GM23248 (cell line): Measurements from ENCODE around the gene UBE3A. TPM values are rescaled to one million over a fixed set of nuclear protein-coding genes. Genes with fewer than 3 reads are reported as not detected.

Experiments
- DNase-seq: peaks from one replicate; pipeline ENCODE4 v3.0.0-alpha.2; 2015
- H2AFZ ChIP-seq: fragments of 200-600 bp; sonication (generic); 2 replicates; pipeline ENCODE4 v1.6.1; 2016; ENCODE audit warnings: antibody characterized with exemption
- H3F3A ChIP-seq: fragments of 200-600 bp; sonication (generic); 2 replicates; pipeline ENCODE4 v1.6.1; 2016; ENCODE audit warnings: mild to moderate bottlenecking, antibody characterized with exemption, mixed run types; ENCODE audit not compliant: insufficient read depth
- H3K27ac ChIP-seq: fragments of 200-600 bp; sonication (generic); 2 replicates; pipeline ENCODE4 v1.5.1; 2016; ENCODE audit warnings: mild to moderate bottlenecking
- H3K27me3 ChIP-seq: fragments of 200-600 bp; sonication (generic); replicated peaks from 2 replicates; pipeline ENCODE4 v1.6.1; 2016; ENCODE audit warnings: mild to moderate bottlenecking; ENCODE audit not compliant: insufficient read depth
- H3K36me3 ChIP-seq: fragments of 200-600 bp; sonication (generic); 2 replicates; pipeline ENCODE4 v1.6.1; 2016; ENCODE audit warnings: low read depth, mild to moderate bottlenecking
- H3K4me1 ChIP-seq: fragments of 200-600 bp; sonication (generic); 2 replicates; pipeline ENCODE4 v1.6.1; 2016; ENCODE audit warnings: mild to moderate bottlenecking; ENCODE audit not compliant: insufficient read depth
- H3K4me2 ChIP-seq: fragments of 200-600 bp; sonication (generic); one replicate; pipeline ENCODE4 v1.6.1; 2016; ENCODE audit warnings: mild to moderate bottlenecking; ENCODE audit not compliant: unreplicated experiment
- H3K4me3 ChIP-seq: fragments of 200-600 bp; sonication (generic); 2 replicates; pipeline ENCODE4 v1.5.1; 2016; ENCODE audit warnings: mild to moderate bottlenecking
- H3K79me2 ChIP-seq: fragments of 200-600 bp; sonication (generic); 2 replicates; pipeline ENCODE4 v1.6.1; 2016; ENCODE audit warnings: mild to moderate bottlenecking; ENCODE audit not compliant: insufficient read depth
- H3K9ac ChIP-seq: fragments of 200-600 bp; sonication (generic); 2 replicates; pipeline ENCODE4 v1.6.1; 2016; ENCODE audit warnings: mild to moderate bottlenecking
- H3K9me2 ChIP-seq: fragments of 200-600 bp; sonication (generic); 2 replicates; pipeline ENCODE4 v1.6.1; 2016; ENCODE audit warnings: mixed run types, mild to moderate bottlenecking, moderate library complexity; ENCODE audit not compliant: insufficient read depth
- H3K9me3 ChIP-seq: fragments of 200-600 bp; sonication (generic); one replicate; pipeline ENCODE4 v1.6.1; 2017; ENCODE audit warnings: low read depth
- H4K20me1 ChIP-seq: fragments of 200-600 bp; sonication (generic); 2 replicates; pipeline ENCODE4 v1.6.0; 2016; ENCODE audit not compliant: insufficient read depth
- EZH2 ChIP-seq: fragments of 200-600 bp; sonication (generic); IDR thresholded peaks from 2 replicates; pipeline ENCODE4 v1.6.1; 2018; ENCODE audit warnings: antibody characterized with exemption, mild to moderate bottlenecking; ENCODE audit not compliant: insufficient read depth, poor library complexity, severe bottlenecking
- EZH2phosphoT487 ChIP-seq: fragments of 200-600 bp; sonication (generic); IDR thresholded peaks from 2 replicates; pipeline ENCODE4 v1.6.1; 2018; ENCODE audit warnings: antibody characterized with exemption, moderate library complexity, mild to moderate bottlenecking, low read depth; ENCODE audit not compliant: insufficient read depth
- WGBS, 2 experiments: methylation state at CpG; one replicate each; pipeline ENCODE4 v1.1.6; 2015 to 2017; ENCODE audit warnings: low lambda C conversion rate in 2 of 2, low coverage in 1 of 2; ENCODE audit errors: missing lambda C conversion rate in 2 of 2; 5-methylcytosine and 5-hydroxymethylcytosine counted together
- in situ Hi-C: fragments of 300-500 bp; cut with MboI; formaldehyde crosslinking; loops from 2 replicates; pipeline ENCODE4 v1.15.0; 2020
- polyA plus RNA-seq: library from polyadenylated mRNA; unstranded; fragments of >200 nt; fragmentation: Nextera tagmentation; extraction: Ambion mirVana; gene quantifications from 2 replicates; pipeline ENCODE4 v1.2.1, GENCODE V29; 2016
- total RNA-seq: library from RNA; depleted of rRNA; stranded (reverse); fragments of >200 nt; shearing (Covaris generic); gene quantifications from 2 replicates; pipeline ENCODE4 v1.2.3, GENCODE V29; 2014

Gene UBE3A
- total and polyA plus RNA-seq, 2 experiments from 2014 or later = 55.4 to 68.0 TPM

DNA sequence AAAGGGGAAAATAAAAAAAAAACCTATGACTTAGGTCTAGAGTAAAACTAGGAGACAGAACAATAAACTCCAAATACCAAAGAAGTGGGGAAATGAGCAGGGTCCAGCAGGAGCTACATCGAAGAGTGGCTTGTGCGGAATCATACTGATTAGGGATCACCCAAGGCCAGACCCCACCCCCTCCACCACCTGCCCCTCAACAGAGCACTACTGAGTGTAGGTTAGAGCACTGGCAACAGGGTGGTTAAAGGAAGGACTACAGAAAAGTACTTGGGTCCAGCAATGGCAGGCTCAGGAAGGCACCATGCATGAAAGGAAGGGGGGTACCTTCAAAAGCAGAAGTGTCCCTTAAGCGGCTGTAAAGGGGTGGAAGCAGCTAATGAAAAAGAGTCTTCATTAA lies 96.2 kb downstream of the UBE3A start:
- Histone ChIP-seq H3K4me1 (peaks cover 5% of the 10 kb centered on the region; the same call in 1 of the 2 replicates), H3K4me3 (no peak overlapping the region), H3K27ac (no peak overlapping the region), H3F3A (0 out of 2 replicates have a peak, but pooled peaks cover 11% of the 10 kb centered on the region), H3K79me2 (peaks cover 68% of the 10 kb centered on the region), H3K9me2 (no peaks in the 10 kb centered on the region), H2AFZ (no peak overlapping the region), H3K4me2 (no peak overlapping the region), H3K27me3 (no peaks in the 10 kb centered on the region), H4K20me1 (no peaks in the 10 kb centered on the region), H3K9ac (no peak overlapping the region), H3K9me3 (no peaks in the 10 kb centered on the region), H3K36me3 (peaks cover 29% of the 10 kb centered on the region)
- no peak for DNase-seq
- TF ChIP-seq EZH2phosphoT487 (no peak), EZH2 (no peak)
- WGBS, 2 experiments = 95 to 98% methylated on average over 3 of the region's 3 CpGs
- in situ Hi-C loops = no loop called here

- in situ Hi-C loops = loop anchor here (10.0 kb wide), 1 partner anchor 95 kb away; the partner anchor contains the start of gene UBE3A
Observed at GRCh38 chr15:25339431-25339830, 99.4 kb downstream of the UBE3A start.

DNA sequence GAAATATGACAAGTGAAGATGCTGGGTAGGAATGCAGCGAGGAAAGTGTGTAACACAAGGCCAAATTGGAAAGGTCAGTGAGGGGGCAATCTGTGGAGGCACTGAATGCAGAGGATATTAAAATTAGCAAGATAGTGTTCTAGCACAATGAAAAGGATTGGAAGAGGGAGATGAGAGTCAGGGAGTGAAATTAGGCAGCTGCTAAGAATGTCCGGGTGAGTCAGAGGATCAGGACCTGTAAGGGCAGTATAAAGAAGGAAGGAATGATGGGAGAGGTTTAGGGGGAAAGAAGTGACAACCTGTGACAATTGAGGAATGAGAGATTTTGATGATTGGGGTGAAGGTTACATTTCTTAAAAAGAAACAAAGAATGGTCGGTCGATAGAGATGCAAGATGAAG lies 103.5 kb downstream of the UBE3A start:
- Histone ChIP-seq H2AFZ (no peak overlapping the region), H3K9me2 (no peaks in the 10 kb centered on the region; the same call in 1 of the 2 replicates), H3K27ac (no peak overlapping the region), H3K27me3 (no peaks in the 10 kb centered on the region), H3K79me2 (peaks cover 3% of the 10 kb centered on the region), H3K36me3 (peaks cover 30% of the 10 kb centered on the region), H3K4me1 (no peaks in the 10 kb centered on the region), H3K4me2 (no peak overlapping the region), H3K9me3 (no peaks in the 10 kb centered on the region), H3K9ac (no peak overlapping the region), H3K4me3 (no peak overlapping the region), H3F3A (no peaks in the 10 kb centered on the region), H4K20me1 (no peaks in the 10 kb centered on the region)
- no peak for DNase-seq
- in situ Hi-C loops = loop anchor here (10.0 kb wide), 1 partner anchor 100 kb away; the partner anchor contains the start of gene UBE3A
- WGBS, 2 experiments = 97 to 99% methylated on average over 4 of the region's 4 CpGs
- TF ChIP-seq EZH2phosphoT487 (no peak), EZH2 (no peak)

More at GRCh38 chr15:25339431-25339830, 99.4 kb downstream of the UBE3A start:
- H3F3A ChIP-seq = no peaks in the 10 kb centered on the region
- no peaks in the 10 kb centered on the region for H3K9me3 ChIP-seq
- H3K4me3 ChIP-seq = no peak overlapping the region
- H4K20me1 ChIP-seq = no peaks in the 10 kb centered on the region
- peaks cover 37% of the 10 kb centered on the region for H3K79me2 ChIP-seq
- H3K27me3 ChIP-seq = no peaks in the 10 kb centered on the region
- TF ChIP-seq EZH2phosphoT487 (no peak), EZH2 (no peak)
- H3K9me2 ChIP-seq = no peaks in the 10 kb centered on the region; the same call in 1 of the 2 replicates
- no peak overlapping the region for H3K27ac ChIP-seq
- peaks cover 30% of the 10 kb centered on the region for H3K36me3 ChIP-seq
- H3K4me1 ChIP-seq = no peaks in the 10 kb centered on the region
- DNase-seq = no peak
- WGBS, 2 experiments = 96 to 98% methylated on average over 2 of the region's 2 CpGs
- H3K9ac ChIP-seq = no peak overlapping the region
- H2AFZ ChIP-seq = no peak overlapping the region
- H3K4me2 ChIP-seq = no peak overlapping the region

GRCh38 chr15:25333049-25333448 lies 105.8 kb downstream of the UBE3A start:
- no peak for DNase-seq
- Histone ChIP-seq H3K9ac (no peak overlapping the region), H3K79me2 (peaks cover 3% of the 10 kb centered on the region), H3K4me2 (no peak overlapping the region), H3K27me3 (no peaks in the 10 kb centered on the region), H2AFZ (no peak overlapping the region), H3K9me3 (no peaks in the 10 kb centered on the region), H4K20me1 (no peaks in the 10 kb centered on the region), H3K4me1 (no peaks in the 10 kb centered on the region), H3K4me3 (no peak overlapping the region), H3K27ac (no peak overlapping the region), H3F3A (no peaks in the 10 kb centered on the region), H3K9me2 (no peaks in the 10 kb centered on the region; the same call in 1 of the 2 replicates), H3K36me3 (peaks cover 11% of the 10 kb centered on the region)
- WGBS, 2 experiments = 95 to 96% methylated on average over 2 of the region's 2 CpGs
- TF ChIP-seq EZH2 (no peak), EZH2phosphoT487 (no peak)
- in situ Hi-C loops = loop anchor here (10.0 kb wide), 1 partner anchor 102 kb away; the partner anchor contains the start of gene UBE3A
